GM12873 (cell line): Measurements from ENCODE around the gene SLC39A10.

Experiments
- TF ChIP-seq, protein P1 (sequence below): IDR thresholded peaks from 2 replicates; pipeline ENCODE4 v1.5.1; 2012; ENCODE audit warnings: low read depth, mild to moderate bottlenecking, moderate library complexity, low read length, control low read depth; ENCODE audit not compliant: insufficient read depth; ENCODE audit errors: missing control alignments

SLC39A10 gene

DNA sequence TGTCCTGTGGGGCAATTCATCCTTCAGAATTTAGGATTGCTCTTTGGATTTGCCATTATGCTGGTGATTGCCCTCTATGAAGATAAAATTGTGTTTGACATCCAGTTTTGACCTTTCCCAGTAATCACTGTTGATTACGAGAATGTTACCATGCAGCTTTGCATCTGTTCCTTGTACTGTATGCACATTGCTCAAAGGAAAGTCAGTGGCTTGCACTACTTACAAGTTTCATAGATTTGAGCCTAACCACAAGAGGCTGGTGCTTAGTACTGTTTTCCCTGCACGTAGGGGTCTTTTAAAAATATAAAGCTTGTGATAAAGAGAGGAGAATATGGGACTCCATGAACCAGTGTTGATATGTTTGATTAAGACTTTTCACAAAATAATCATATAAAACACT is 77.9 kb downstream of the SLC39A10 start:
- TF ChIP-seq, protein P1, sequence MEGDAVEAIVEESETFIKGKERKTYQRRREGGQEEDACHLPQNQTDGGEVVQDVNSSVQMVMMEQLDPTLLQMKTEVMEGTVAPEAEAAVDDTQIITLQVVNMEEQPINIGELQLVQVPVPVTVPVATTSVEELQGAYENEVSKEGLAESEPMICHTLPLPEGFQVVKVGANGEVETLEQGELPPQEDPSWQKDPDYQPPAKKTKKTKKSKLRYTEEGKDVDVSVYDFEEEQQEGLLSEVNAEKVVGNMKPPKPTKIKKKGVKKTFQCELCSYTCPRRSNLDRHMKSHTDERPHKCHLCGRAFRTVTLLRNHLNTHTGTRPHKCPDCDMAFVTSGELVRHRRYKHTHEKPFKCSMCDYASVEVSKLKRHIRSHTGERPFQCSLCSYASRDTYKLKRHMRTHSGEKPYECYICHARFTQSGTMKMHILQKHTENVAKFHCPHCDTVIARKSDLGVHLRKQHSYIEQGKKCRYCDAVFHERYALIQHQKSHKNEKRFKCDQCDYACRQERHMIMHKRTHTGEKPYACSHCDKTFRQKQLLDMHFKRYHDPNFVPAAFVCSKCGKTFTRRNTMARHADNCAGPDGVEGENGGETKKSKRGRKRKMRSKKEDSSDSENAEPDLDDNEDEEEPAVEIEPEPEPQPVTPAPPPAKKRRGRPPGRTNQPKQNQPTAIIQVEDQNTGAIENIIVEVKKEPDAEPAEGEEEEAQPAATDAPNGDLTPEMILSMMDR, result no peak

DNA sequence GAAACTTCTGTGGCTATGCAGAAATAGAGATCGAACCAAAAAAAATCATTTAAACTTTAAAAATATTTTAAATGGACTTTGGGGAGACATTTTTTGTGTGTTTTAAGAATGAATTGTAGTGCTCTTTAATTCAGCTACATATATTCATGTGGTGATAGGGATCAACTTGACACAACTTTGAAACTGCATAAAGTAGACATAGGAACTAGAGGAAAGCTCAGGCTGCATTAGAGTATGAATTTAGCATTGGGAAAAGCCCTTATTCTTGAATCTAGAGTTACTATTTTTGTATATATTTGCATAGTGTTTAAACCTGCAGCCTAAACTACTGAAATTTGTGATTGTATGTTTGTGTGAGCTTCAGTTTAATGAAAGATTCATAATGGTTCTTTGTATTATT is 78.3 kb downstream of the SLC39A10 start:
- TF ChIP-seq, protein P1, result no peak

DNA sequence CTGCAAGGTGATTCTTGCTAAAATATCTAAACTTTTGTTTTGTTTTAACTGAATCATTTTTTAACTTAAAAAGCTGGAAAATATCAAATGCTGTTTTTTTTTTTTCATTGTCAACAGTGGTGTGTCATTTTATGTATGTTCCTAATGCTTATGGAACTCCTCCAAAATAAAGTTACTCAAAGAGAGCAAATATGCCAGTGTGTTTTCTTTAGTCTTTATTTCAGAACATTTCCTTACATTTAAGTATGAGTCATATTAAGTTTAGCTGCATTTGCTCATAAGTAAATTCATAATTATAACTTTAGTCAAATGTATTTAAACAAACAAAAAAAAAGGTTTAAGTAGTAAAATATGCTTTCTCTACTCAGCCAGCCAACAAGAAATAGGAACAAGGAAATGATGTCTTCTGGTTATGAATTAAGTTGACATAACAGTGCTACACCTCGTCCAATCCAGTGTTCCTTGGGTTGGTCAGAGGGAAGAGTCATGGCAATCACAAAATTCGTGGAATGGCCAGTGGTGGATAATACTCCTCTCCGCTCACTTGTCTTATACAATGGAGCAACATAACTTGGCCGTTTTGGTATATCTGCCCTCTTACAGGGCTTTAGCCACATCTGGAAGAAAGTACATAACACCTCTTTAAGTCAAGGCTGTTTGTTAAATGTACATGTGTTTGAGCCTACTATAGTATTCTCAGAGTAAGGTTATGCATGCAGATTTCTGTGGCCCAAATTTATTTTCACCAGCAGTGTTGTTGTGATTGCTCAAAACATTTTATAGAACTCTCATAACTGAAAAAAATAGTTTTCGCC is 80.7 kb downstream of the SLC39A10 start:
- TF ChIP-seq, protein P1, result no peak

DNA sequence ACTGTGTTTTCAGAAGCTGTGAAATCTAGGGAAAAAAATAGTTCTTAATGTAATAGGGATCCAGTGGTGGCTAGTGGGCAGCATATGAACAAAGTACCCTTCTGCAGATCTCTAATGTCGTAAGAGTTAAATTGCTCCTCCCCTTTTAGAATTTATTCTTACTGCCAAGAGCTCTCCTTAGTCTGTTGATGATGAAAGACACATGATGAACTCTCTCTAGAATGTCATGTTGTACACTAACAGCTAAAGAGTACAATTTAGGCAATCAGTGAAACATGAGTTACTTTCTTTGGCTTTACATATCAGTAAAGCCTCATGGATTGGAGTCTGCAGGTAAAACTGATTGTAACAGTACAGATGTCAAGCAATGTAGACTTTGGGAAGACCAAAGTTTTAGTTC is 84.2 kb downstream of the SLC39A10 start:
- TF ChIP-seq, protein P1, result no peak

DNA sequence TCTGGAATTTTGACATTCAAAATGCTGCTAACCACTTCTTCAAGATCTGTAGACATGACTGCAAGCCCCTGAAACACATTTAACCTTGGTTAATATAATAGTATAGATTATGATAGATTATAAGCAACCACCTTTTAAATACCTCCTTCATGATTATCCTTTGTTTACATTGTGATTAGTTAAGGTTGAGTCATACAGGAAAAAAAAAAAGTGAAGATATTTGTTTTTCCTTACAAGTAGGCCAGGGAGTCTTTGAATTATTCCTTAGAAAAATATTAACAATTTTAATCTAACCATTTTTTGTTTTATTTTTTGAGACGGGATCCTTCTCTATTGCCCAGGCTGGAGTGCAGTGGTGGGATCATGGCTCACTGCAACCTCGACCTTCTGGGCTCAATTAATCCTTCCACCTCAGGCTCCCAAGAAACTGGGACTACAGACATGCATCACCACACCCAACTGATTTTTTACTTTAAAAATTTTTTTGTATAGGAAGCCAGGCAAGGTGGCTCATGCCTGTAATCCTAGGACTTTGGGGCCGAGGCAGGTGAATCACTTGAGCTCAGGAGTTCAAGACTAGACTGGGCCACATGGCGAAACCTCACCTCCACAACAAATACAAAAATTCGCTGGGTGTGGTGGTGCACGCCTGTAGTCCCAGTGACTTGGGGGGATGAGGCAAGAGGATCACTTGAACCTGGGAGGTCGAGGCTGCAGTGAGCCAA is 99.4 kb downstream of the SLC39A10 start:
- TF ChIP-seq, protein P1, result no peak

DNA sequence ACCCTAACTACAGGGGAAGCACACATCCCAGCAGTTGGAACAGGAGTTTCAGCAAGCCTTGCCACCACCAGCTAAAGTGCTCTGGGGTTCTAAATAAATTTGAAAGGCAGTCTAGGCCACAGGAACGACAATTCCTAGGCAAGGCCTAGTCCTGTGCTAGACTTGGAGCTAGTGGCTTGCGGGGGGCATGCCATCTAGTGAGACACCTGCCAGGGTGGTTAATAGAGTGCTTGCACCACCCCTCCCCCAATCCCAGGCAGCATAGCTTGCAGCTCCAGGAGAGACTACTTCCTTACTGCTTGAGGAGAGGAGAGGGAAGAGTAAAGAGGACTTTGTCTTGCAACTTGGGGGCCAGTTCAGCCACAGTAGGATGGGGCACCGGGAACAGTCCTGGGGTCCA is 101.8 kb downstream of the SLC39A10 start:
- TF ChIP-seq, protein P1, result no peak

DNA sequence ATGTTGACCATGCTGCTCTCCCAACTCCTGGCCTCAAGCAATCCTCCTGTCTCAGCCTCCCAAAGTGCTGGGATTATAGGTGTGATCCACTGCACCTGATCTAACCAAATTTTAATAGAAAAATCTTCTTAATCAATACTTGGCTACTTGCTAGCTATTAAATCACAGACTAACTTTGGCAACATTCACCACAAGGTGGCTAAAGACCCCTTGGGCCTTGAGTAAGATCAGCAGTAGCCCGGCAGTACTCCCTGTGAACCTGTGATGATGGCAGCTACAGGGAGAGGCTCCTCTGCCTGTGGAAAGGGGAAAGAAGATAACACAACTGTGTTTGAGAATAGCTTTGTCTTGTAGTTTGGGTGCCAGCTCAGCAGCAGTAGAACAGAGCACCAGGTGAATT is 102.9 kb downstream of the SLC39A10 start:
- TF ChIP-seq, protein P1, result no peak
